HG02852 (cell line): ENCODE measurements around the gene SEBOX.
A peak's percentile ranks its signal among the peaks of the same experiment; 100 is the strongest.

Source experiments
- ATAC-seq: cut with Tn5 transposase; IDR thresholded peaks from one replicate; pipeline ENCODE4 v1.9.1; 2021; ENCODE audit warnings: mild to moderate bottlenecking, moderate library complexity; ENCODE audit not compliant: unreplicated experiment

The SEBOX gene

DNA sequence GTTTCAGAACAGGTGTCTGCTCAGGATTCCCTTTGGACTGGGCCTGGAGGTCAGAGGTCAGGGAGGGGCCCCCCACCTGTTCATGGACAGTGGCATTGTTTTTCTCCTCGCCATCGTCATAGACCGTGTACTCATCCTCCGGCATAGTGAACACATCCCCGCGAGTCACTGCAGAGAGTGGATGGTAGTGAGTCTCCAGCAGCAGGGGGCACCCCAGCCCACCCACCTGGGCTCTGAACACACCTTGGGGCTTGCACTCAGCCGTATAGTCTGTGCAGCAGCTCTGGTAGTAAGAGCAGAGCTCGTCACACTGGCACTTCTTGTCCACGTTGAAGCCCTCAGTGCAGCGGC, 4.7 kb upstream of the SEBOX start:
- ATAC-seq, result no peak

DNA sequence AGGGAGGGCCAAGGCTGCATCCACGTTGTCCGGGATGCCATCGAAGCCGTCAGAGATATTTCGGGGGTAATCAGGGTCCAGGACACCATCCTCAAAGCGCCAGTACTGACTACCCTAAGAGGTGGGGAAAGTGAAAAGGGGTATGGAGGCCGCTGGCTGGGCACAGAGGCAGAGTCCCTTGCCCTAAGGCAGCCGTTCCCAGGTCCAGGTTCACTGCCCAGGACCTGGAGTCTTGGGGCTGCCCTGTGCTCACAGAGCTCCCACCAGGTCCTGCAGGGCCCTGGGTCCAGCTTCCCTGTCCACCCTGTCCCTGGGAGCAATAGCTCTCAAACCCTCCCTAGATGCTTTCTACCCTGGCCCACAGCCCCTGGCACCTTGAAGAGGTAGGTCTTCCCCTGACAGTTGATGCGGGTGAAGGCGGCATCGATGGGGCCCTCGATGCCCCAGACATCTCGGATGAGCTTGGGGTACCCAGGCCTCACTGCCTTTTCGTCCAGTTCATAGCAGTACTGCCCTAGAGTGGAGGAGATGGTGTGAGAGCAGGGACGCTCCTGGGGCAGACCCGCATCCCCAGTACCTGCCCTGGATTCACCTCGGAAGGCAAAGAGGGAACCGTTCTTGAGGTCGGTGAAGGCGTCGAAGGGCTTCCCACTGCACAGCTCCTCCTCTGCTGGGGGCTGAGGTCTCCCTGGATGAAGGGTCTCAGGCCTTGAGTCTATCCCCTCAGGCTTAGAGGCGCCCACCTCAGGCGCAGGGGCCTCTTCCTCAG, 4.1 kb upstream of the SEBOX start:
- no peak for ATAC-seq

DNA sequence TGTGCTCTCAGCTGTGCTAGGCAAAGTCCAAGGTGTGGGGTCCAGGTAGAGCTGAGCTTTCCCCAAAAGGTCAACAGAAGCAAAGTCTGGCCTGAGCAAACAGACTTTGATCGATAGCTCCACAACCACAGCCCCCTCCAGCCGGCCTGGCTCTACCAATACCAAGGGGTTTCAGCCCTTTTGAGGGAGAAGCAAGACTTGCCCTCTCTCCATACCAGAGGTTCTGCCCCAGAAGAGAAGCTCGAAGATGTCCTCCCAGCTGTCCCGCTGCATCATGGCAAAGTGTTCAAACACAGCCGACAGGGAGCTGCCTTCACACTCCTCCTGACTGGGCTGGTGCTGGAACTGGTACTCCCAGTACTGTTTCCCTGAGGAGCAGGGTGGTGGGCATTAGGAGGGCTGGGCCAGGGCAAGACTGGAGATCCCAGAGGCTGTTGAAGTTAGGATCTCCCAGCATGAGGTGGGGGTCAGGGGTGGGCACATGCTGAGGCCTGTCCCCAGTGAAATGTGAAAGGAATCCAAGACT, 3.4 kb upstream of the SEBOX start:
- no peak for ATAC-seq

DNA sequence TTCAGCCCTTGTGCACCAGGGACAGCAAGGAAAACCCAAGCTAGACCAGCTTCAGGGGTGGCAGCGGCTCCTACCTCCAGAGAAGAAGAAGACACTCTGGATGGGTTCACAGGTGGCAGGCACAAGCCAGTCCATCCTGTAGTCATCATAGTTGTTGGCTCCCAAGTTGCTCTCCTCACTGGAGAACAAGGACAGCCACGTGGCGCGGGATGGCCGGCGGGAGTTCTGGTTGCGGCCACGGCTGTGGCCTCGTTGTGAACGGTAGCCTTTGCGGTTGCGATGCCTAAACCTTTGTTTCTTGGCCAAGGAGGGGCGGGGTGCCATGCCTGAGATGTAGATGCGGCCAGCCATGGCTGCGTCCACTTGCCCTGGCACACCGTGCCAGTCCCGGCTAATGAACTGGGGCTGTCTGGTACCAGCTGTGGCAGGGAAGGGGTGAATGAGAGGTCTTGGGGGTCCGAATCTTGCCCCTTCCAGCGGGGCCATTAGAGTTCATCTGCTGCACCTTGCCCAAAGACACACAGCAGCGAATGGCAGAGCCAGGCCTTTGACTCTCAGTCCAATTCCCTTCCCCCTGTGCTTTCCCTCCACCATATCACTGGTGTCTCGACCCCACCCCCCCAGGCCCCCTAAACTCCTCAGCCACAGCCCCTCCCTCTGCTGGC, 2.8 kb upstream of the SEBOX start:
- no peak for ATAC-seq

DNA sequence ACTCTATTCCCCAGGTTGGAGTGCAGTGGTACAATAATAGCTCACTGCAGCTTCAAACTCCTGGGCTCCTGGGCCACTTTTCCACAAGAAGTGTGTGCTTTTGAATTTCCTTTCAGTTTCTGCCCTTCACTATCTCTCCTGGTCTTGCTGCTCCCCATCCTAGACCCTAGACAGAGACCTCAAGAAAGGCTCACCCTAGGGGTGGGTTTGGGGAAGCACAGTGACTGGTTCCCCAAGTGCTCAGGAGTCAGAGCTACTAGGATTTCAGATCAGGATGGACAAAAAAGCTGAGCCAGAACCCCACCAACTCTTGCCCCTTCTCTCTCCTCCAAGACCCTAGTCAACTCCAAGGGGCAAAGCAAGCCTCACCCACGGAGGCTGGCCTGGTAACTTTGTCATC, 1.6 kb upstream of the SEBOX start:
- no peak for ATAC-seq

DNA sequence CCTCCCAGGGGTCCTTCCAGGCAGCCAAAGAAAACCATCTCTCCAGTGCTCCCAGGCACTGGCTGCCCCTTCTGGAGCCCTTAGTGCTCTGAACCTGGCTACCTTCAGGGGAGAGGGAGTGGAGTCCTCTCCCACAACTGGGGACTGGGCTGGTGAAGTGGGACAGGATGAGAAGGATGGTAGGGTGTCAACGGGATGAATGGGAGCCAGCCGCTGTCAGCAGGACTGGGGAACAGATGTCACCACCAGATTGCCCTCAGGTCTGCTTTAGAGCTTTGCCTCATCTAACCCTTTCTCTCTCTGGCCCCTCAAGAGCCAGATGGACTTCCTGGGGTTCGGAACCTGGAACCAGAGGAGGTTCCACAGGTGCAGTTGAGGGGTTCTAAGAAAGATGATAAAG, 488 bp upstream of the SEBOX start:
- no peak for ATAC-seq

DNA sequence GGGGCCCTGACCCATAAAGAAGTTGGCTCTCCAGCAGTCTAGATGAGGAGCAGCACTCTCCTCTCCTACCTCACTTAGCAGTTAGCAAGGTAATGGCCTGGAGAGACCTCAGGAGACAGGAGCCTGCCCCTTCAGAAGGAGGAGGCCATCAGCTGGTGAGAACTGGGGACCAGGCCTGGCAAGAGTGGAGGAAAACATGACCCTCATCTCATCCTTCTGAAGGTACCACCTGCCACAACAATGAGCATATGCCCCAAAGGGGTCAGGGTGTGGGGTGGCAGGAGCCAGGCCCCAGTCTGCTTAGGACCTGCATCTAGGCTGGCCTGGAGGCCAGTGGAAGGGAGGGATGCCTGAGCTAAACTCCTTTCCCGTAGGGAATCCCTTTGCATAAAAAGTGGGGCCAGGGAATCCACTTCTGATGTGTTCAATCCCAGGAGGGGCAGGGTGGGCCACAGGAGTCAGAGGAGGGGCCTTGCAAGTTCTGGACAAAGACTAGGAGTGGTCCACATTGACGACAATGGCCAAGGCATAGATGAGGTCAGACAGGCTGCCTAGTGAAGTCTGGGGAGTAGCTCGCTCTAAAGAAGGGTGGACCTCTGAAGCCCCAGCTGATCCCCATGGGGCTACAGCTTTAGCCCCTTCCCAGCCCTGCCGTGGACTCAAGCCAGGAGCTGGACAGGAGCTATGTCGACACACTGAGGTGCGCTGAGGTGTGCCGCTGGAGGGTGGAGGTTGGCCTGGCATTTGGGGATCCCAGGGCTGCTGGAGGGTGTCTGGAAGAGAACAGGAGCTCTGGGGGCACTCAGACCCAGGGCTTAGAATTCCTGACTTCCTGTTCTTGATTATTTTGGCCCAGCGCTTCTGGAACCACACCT, 986 bp downstream of the SEBOX start:
- ATAC-seq, result no peak

DNA sequence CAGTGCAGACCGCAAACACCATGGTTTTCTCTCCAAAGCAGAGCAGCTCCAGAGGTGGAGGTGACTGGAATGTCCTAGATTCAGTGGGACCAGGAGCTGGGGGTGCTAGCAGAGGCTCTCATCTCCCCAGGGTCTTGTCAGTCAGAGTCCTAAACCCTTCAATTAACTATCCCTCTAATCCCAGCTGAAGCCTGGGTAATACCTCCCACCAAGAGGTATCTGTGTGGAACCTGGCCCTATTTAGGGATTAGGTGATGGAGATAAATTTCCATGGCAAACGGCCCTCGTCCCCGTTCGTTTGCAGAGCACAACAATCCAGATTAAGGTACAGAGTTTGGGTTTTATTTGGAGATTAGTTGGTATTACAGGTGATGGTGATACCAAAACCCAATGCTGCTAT, 1.8 kb downstream of the SEBOX start:
- ATAC-seq, result no peak

DNA sequence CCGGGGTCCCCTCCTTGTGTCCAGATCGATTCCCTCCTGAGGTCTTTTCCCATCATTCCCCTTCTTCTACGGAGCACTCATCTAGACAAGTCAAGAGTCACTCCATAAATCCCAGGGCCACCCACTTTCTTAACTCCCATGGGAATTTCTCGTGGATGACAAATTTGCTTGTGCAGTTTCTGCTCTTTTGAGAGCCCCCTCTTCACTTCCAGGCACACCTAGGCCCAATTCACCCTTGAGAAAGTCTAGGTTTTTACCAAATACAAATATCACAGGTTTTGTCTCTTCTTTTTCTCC, 7.2 kb downstream of the SEBOX start:
- ATAC-seq, result no peak

DNA sequence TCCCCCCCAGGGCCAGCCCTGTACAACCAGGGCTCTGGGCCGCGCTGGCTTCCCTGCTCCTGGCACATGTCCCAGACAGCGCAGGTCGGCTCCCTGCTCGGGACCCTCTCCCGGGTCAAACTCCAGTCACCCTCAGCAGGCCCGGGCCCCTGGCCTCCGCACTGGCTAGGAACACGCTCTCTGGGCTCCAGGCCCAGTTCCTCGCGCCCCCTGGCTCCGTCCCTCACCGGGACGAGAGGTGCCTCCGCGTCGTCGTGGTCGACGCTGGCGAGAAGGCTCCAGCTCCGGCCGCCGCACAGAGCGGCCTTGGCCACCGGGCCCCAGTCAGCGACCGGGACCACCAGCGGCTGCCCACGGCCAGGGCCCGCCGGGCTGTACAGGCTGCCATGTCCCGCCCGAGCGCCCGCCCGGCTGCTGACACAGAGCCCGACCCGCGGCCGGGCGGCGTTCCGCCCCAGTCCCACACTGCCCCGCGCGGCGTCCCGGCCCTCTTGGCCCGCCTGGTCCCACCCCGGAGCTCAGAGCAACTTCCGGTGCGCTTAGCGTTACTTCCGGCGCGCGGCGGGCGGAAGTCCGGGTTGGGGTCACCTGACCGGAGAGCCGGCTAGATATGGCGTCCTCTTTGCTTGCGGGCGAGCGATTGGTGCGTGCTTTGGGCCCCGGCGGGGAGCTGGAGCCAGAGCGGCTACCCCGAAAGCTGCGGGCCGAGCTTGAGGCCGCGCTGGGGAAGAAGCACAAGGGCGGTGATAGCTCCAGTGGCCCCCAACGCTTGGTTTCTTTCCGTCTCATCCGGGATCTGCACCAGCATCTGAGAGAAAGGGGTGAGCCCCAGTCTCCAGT, 7.7 kb downstream of the SEBOX start, which contains the start of gene POLDIP2:
TSS of gene POLDIP2 (minus strand) at position 467 of the 840 bp plus-strand sequence. CDS start at position 388, 79 bp downstream.
- ATAC-seq, result peak; percentile 95

DNA sequence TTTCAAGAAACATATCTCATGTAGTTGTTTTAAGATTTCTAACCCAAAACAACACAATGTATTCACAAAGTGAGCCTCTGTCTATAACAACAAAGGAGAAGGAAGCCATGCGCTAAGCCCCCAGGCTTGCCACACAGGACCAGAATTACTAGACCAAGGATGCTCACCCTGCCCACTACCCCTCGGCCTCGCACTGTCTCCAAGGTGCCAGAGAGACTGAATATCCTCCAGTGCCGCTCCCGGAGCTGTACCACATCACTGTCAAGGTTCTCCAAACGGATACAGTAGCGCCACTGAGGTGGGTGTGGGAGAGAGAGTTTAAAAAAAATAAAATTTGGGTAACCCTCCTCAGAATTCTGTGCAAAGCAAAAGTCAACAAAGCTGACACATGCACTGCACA, 14.7 kb downstream of the SEBOX start:
- ATAC-seq, result no peak

DNA sequence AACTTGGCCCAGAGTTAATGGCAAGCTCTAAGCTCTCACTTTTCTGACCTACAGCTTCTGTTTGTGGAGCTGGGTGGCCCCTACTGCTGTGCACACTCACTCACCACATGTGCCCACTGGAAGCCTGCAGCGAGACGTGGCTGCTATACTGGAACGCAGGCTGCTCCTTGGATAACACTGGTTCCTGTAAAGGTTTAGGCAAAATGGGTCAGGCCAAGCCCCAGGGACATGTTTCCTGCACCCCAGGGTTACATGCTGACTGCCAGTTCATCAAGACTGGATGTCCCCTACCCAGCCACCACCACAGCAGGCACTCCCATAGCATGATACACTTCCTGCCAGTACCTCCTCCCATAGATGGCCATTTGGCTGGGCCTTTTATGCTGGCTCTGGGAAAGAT, 16.0 kb downstream of the SEBOX start:
- no peak for ATAC-seq

DNA sequence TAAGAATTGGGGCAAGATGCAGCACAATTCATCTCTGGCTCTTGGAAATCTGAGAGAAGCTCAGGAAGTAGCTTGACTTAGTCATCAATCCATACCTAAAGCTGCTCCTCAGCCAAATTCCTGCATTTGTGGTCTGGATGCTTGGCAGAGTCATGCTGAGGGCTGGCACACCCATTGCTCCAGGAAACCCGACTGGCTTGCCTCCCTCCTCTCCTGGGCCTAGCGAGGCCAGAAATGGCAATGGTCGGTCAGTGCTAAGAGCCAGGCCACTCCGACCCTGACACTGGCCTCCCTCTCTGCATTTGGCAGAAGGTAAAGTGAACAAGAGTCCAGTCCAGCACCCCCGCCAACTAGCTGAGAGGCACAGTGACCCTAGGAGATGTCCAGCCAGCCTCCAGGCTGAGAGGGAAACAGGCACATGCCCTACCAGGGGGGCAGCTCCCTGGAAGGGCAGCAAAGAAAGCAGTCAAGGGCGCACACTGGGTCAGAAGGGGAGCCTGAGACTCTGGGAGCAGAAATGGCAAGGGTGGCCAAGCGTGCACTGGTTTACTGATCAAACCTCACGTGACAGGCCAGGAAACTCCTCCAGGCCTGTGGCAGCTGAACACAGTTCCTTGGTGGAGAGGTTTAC, 17.6 kb downstream of the SEBOX start:
- ATAC-seq, result no peak

DNA sequence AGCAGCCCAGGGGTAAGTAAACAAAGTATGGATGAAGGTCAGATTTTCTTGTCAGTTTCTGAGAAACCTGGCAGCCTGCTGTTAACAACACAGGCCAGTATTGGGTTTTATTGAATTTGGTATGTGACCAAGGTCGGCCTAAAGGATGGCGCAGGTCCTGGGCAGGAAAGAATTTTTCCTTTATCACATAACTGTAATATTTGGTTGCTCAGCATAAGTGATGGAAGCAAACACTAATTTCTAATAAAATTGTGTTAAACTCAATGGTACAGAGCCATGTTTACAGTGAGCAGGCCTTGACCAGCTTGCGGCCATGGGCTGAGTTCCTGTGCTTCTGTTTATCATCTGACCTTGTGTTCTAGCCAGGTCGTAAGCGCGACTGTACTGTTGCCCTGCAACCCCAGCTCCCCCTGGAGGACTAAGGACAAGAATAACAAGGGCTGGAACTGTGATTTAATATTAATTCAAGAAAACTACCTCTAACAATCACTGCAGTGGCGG, 18.2 kb downstream of the SEBOX start:
- no peak for ATAC-seq

DNA sequence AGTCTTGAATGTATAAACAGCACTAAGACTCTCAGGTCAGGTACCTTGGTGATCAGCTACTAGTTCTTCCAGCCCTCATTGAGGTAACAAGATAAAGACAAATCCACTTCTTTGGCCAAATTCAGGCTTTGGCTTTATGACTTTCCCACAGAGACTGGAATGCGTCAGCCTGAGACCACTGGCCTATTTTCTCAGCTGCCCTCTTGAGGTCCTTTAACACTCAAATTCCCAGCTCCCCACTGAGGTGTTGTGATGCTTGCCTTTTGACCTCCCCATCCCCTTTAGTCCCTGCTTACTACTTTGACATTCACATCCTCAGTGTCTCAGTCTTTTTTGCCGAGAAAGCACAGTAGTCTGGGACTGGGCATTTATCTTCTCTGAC, 18.8 kb downstream of the SEBOX start:
- ATAC-seq, result no peak

DNA sequence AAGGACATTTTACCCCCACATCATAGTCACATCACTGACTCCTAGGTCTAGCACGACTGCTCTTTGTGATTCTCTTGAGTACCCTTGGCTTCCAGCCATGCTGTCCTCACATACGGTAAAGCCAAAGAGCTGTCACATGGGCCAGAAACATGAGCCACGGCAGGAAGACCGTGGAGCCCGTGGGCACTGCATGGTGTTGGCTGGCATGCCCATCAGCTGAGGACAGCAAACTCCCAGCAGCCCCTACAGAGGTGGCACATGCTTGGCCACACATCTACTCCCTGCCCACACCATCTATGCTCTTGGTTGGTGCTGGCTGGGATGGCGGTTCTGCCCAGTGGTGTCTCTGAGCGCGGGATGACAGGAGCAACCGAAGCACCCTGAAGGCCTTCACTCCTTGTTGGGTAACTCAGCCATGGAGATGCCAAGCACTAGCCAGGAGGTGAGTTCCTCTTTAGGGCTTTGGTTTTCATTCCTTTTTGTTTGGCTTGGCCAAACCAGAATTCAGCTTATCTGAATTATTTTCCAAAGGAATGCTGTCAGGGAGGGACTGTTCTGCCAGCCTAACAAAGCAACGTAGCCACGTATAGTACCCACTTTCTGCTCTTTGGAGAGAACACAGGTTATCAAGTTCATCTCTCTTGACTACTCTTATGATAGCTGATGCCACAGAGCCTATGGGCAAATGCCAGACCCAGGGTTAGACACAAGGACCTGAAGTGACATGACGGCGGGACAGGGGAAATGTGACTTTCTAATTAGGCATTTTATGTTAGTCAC, 19.4 kb downstream of the SEBOX start:
- no peak for ATAC-seq

DNA sequence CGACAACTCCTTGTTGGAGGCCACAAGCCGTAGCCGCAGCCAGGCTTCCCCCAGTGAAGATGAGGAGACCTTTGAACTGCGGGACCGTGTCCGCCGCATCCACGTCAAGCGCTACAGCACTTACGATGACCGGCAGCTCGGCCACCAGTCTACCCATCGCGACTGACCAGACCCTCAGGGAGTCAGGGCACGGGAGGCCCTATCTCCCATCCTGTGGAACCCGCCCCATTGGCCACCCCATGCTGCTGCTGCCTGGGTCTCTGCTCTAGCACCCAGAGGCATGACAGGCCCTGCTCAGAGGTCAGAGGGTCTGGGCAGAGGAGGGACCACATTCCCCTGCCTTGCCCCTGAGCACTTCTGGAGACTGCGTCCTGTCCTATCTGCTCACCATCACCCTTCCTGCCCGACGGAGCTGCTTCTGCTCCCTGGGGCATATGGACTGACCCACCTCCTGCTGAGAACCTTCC, 20.5 kb downstream of the SEBOX start:
- ATAC-seq, result no peak

DNA sequence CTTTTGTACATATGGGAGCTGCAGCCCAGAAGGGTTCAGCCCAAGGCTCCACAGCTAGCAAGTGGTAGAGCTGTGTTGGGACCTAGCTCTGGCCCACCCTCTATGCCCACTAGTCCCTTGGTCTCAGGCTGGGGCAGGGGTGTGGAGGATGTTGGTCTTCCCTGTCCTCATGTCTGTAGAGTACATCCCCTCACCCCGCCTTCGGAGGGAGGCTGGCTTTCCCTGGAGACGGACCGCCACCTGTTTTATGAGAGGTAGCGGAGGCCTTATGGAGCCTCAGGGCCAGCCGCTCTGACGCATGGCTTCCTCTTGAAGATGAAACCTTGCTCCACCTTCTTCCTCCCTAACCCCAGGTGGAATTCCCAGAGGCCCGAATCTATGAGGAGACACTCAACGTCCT, 21.0 kb downstream of the SEBOX start:
- no peak for ATAC-seq

DNA sequence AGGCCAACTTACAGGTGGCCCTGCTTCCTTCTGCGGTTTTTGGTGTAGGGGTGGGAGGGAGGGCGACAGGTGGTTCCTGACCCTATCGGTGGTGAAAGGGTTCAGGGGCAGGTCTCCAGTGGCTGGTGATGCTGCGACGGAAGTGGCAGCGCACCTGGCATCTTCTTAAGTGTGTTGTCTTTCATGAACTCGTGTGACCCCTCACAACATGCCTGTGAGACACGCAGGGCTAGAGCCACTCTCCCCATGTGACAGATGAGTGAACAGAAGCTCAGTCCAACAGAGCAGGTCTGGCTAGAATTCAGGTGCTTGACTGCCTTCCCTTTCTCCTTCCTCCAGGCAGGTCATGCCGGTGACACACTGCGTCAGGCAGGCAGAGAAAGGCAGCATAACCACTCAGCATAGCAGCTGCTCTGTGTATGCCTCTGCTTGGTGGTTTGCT, 21.5 kb downstream of the SEBOX start:
- no peak for ATAC-seq
